ENCODE results near the gene SMIM5. TPM values are rescaled to one million over a fixed set of nuclear protein-coding genes. Genes with fewer than 3 reads are reported as not detected.

SMIM5 gene
- total and polyA plus RNA-seq, 9 of the 15 experiments (the other 6 are each of a cell fraction or from before 2014, with no cell fraction given): 0.08 TPM; not detected in 8

- peaks cover 5% of the 10 kb centered on the region for H4K20me1 ChIP-seq (replicated peaks; ENCODE audit: control insufficient read depth, insufficient read depth, low read length)
- BruUV-seq (replicated peaks): no TSS peak
- no peak overlapping the region for H3K4me3 ChIP-seq
- ATAC-seq (peak; percentile 5; the same call in 1 of the 3 replicates), FAIRE-seq (no peak), DNase-seq (ENCODE audit: extremely low read depth in 1 of 4, low spot score in 3 of 4) (peak in 1 of 4 experiments; percentile 19)
- no peaks in the 10 kb centered on the region for H3K79me2 ChIP-seq (ENCODE audit: control insufficient read depth, insufficient read depth, low read length)
- peaks cover 21 to 75% of the 10 kb centered on the region in 2 experiments; a peak in 4 of 5 replicates for H3K27me3 ChIP-seq (ENCODE audit: control insufficient read depth in 2 of 2, insufficient read depth in 2 of 2, low read length in 2 of 2)
- CTCF ChIA-PET (ENCODE audit: low intra/inter-chr PET ratio): no interaction called here
- no peaks in the 10 kb centered on the region for H3K36me3 ChIP-seq (ENCODE audit: control insufficient read depth, insufficient read depth, low read length)
- H3K4me2 ChIP-seq (ENCODE audit: insufficient read depth, low read length): no peak overlapping the region
- H3K4me1 ChIP-seq (replicated peaks in 1 of 2; ENCODE audit: control insufficient read depth in 2 of 2, insufficient read depth in 2 of 2, low read length in 2 of 2): peaks cover 0 to 81% of the 10 kb centered on the region in 2 experiments; a peak in 2 of 5 replicates
- intact Hi-C loops (cut with micrococcal nuclease) (loop anchor here (10.0 kb wide), 1 partner anchor 192 kb away; no protein-coding TSS in a partner anchor), in situ Hi-C loops (cut with MboI) (loop anchor here (5.0 kb wide), 1 partner anchor 131 kb away; no protein-coding TSS in a partner anchor)
- TF ChIP-seq PPARD (CRISPR knock-in tag; IDR thresholded peaks at IDR 0.05) (no peak), ZFX (CRISPR knock-in tag; IDR thresholded peaks at IDR 0.05) (0 out of 2 replicates have a peak, but pooled peaks have one; percentile 2)
- peak overlapping the region in 1 of 2 experiments; percentile 1; a peak in 2 of 4 replicates for H3K9ac ChIP-seq (ENCODE audit: insufficient read depth in 1 of 2, low read depth in 2 of 2, low read length in 2 of 2)
- H3K9me1 ChIP-seq (ENCODE audit: control insufficient read depth, insufficient read depth, low read length): no peaks in the 10 kb centered on the region
- H2AFZ ChIP-seq (ENCODE audit: low read depth, low read length): no peak overlapping the region
- no peaks in the 10 kb centered on the region for H3K9me3 ChIP-seq (replicated peaks; ENCODE audit: control insufficient read depth, insufficient read depth, low read depth, low read length)
- no peak overlapping the region for H3K27ac ChIP-seq (ENCODE audit: extremely low read depth, low read depth, low read length)
- POLR2A ChIA-PET: interaction anchor here (0.6 to 1.3 kb wide), 5 partner anchors 9 to 133 kb away, joined by 3 to 5 read pairs (median 3); partner anchors contain the start of genes RECQL5 and SAP30BP
- 43% methylated on average over 17 of the region's 24 CpGs for whole genome bisulfite sequencing (ENCODE audit: insufficient coverage, low coverage, missing lambda C conversion rate)
Measured at GRCh38 chr17:75616521-75617122, 16.6 kb upstream of the SMIM5 start.

GRCh38 chr17:75617218-75617617, 16.0 kb upstream of the SMIM5 start:
- Histone ChIP-seq H3K4me2 (ENCODE audit: insufficient read depth, low read length) (no peak overlapping the region), H3K9me3 (replicated peaks; ENCODE audit: control insufficient read depth, insufficient read depth, low read depth, low read length) (no peaks in the 10 kb centered on the region), H3K4me1 (replicated peaks in 1 of 2; ENCODE audit: control insufficient read depth in 2 of 2, insufficient read depth in 2 of 2, low read length in 2 of 2) (peaks cover 0 to 84% of the 10 kb centered on the region in 2 experiments; a peak in 3 of 5 replicates), H3K27ac (ENCODE audit: extremely low read depth, low read depth, low read length) (no peak overlapping the region), H2AFZ (ENCODE audit: low read depth, low read length) (no peak overlapping the region), H3K4me3 (no peak overlapping the region), H3K9ac (ENCODE audit: insufficient read depth in 1 of 2, low read depth in 2 of 2, low read length in 2 of 2) (peak overlapping the region in 1 of 2 experiments; percentile 35; a peak in 1 of 4 replicates), H3K9me1 (ENCODE audit: control insufficient read depth, insufficient read depth, low read length) (no peaks in the 10 kb centered on the region), H3K27me3 (ENCODE audit: control insufficient read depth in 2 of 2, insufficient read depth in 2 of 2, low read length in 2 of 2) (peaks cover 15 to 74% of the 10 kb centered on the region in 2 experiments; a peak in 4 of 5 replicates), H4K20me1 (replicated peaks; ENCODE audit: control insufficient read depth, insufficient read depth, low read length) (peaks cover 11% of the 10 kb centered on the region), H3K79me2 (ENCODE audit: control insufficient read depth, insufficient read depth, low read length) (no peaks in the 10 kb centered on the region), H3K36me3 (ENCODE audit: control insufficient read depth, insufficient read depth, low read length) (no peaks in the 10 kb centered on the region)
- no TSS peak for BruUV-seq (replicated peaks)
- in situ Hi-C loops (cut with MboI): loop anchor here (5.0 kb wide), 1 partner anchor 130 kb away; no protein-coding TSS in a partner anchor
- TF ChIP-seq KLF10 (CRISPR knock-in tag; IDR thresholded peaks at IDR 0.05): no peak
- TF ChIP-seq POLR2G (IDR thresholded peaks at IDR 0.05; ENCODE audit: low read depth, low read length): 0 out of 2 replicates have a peak, but pooled peaks have one; percentile 10
- ATAC-seq (no peak), DNase-seq (ENCODE audit: extremely low read depth in 1 of 4, low spot score in 3 of 4) (no peak), FAIRE-seq (no peak)
- POLR2A ChIA-PET: interaction anchor here (0.7 to 0.9 kb wide), 2 partner anchors 17 to 18 kb away, joined by 4 to 5 read pairs; no protein-coding TSS in a partner anchor
- CTCF ChIA-PET (ENCODE audit: low intra/inter-chr PET ratio): no interaction called here
- 30% methylated on average over 12 of the region's 16 CpGs for WGBS (ENCODE audit: insufficient coverage, low coverage, missing lambda C conversion rate)
- intact Hi-C loops (cut with micrococcal nuclease): loop anchor here (10.0 kb wide), 1 partner anchor 192 kb away; no protein-coding TSS in a partner anchor
